ENCODE measurements around the gene PSAP.

PSAP gene

GRCh38 chr10:71824333-71824732, 26.7 kb downstream of the PSAP start:
- DNase-seq = no peak

- no peak for DNase-seq
These were observed 27.7 kb downstream of the PSAP start for GRCh38 chr10:71823356-71823755.

GRCh38 chr10:71821909-71822763, 28.9 kb downstream of the PSAP start:
- no peak for DNase-seq

DNA sequence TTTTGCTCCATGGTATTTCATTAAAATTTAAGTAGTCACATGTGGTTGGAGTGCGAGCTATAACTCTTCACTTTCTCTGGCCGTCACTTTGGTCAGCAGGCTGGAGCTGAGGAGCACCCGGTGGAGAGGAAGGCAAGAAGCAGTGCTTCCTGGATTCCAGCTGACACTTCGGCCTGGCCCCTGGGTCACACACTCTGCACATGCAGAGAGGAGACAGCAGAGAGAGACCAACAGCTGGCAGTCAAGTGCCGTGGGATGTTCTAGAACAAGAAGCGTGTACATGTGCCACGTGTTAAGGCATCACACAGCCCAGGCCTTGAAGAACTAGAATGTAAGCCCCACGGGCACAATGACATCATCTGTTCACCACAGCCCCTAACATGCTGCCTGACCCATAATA, 30.1 kb downstream of the PSAP start:
- no peak for DNase-seq

DNA sequence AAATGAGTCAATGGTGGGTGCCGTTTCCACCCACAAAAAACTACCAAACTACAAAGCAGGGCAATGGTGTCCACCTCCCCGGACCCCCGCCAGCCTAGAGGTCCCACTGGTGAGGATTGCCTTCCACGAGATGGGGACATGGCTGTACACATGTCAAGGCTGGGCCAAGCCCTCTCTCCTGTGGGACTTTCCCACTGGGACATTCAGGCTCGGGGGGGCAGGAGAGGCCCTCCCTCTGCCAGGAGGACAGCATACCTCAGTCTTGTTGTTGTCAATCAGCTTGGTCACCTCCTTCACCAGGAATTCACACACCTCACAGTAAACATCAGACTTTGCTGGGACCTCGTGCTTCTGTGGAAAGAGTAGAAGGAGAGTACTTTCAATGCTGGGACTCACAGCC, 31.1 kb downstream of the PSAP start:
- DNase-seq = no peak

GRCh38 chr10:71819441-71819861, 31.6 kb downstream of the PSAP start:
- DNase-seq = no peak

DNA sequence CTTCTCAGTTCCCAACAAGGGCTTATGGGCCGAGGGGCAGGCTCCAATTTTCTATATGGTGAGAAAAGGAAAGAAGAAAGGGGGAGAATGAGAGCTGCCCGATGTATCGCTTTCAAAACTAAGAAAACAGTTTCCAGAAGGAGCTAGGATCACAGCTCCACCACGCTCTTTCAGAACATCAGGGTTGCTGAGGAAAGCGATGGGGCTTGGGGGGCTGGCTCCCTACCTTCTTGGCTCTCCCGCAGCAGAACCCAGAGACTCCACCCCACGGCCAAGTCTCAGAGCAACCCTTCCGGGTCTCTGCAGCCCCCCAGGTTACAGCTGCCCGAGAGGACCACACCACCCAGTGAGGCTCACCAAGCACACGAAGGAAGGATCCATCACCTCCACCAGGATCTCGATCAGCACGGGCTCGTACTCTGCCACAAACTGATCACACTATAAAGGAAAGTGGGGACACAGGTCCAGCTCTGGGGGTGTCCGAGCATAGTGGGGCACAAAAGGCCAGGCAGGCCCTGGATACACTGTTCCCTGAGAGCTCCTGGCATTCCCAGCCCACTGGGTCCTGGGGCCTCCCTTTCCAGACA, 32.3 kb downstream of the PSAP start:
- no peak for DNase-seq

DNA sequence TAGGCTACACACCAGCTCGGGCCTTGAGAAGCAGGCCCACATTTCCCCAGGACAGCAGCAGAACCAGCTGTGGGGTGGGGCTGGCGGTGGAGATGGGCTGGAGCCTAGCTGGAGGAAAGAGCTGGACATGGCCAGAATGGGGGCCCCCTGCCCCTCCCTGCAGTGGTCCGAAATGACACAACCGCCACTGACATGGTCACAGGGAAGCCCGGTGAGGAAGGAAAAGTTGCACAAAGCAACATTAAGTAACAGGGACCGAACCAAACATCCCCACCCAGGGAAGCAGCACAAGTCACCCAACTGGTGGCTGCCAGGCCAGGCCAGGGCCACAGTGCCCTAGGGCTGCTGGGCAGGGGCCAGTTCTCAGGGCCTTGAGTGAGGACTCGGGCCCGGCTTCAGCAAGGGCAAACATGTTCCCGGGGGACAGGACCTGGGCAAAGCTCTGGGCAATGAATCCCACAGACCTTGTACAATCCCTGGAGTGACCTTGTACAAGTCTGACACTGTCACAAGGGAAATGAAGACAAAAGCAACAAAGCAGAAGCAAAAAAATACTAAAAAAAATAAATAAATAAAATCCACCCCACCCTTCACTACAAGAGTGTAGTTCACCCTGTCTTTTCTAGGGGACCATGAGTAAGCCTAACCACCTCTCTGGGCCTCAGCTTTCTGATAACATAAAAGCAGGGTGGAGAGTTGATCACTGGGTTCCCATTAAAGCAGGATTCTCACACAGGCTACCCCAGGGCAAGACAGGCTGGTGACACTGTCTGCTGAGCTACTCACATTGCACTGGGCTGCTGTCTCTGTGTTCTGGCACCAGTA, 33.0 kb downstream of the PSAP start:
- no peak for DNase-seq

DNA sequence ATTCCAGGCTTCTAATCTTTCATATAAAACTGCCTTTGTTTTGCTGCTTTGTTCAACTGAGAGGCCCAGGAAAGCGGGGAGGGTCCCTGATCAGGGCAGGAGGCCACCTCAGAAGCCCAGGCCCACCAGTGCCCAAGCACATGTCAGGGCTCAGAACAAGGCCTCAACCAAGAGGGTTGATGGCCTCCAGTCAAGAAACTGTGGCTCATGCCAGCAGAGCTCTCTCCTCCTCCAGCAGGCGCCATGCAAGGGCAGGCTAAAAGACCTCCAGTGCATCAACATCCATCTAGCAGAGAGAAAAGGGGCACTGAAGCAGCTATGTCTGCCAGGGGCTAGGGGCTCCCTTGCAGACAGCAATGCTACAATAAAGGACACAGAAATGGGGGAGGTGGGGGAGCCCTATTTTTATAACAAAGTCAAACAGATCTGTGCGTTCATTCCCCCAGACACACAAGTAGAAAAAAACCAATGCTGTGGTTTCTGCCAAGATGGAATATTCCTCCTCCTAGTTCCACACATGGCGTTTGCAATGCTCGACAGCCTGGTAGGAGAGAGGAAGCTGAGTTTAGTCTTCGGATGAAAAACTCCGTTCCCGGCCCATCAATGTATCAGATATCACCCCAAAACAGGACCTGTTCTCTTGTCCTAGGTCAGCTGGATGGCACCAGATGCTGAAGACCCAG, 34.0 kb downstream of the PSAP start:
- no peak for DNase-seq

- DNase-seq = no peak
These were observed 34.6 kb downstream of the PSAP start for GRCh38 chr10:71816421-71816851.

GRCh38 chr10:71815515-71816130, 35.4 kb downstream of the PSAP start:
- no peak for DNase-seq

- no peak for DNase-seq
These were observed 36.1 kb downstream of the PSAP start for GRCh38 chr10:71814922-71815411.

DNA sequence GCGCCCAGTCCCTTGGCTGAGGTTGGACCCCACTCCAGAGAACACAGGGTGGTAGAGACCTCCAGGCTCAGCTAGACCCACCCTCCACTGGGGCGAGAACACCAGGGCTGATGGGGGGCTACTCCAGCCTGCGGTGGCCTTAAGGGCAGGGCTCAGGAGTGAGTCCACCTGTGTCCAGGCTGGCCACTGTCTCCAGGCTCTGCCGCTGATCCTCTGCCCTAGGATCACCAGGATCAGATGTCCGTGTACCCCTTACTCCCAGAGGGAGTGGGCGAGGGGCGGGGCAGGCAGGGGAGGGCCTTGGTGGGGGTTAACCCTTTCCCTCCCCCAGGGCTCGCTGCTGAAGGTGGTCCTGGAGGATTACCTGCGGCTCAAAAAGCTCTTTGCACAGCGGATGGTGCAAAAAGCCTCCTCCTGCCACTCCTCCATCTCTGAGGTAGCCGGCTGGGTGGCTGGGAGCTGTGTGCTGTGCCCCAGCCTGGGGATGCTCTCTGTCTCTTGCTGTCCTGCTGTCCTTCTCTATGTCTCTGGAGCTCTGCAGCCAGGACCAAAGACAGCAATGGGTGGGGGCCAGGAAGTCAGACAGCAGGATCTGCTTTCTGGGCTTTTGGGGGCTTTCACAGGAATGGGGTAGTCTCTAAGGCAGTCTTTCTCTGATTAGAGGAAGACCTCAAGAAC, 38.0 kb downstream of the PSAP start:
- DNase-seq = no peak

DNA sequence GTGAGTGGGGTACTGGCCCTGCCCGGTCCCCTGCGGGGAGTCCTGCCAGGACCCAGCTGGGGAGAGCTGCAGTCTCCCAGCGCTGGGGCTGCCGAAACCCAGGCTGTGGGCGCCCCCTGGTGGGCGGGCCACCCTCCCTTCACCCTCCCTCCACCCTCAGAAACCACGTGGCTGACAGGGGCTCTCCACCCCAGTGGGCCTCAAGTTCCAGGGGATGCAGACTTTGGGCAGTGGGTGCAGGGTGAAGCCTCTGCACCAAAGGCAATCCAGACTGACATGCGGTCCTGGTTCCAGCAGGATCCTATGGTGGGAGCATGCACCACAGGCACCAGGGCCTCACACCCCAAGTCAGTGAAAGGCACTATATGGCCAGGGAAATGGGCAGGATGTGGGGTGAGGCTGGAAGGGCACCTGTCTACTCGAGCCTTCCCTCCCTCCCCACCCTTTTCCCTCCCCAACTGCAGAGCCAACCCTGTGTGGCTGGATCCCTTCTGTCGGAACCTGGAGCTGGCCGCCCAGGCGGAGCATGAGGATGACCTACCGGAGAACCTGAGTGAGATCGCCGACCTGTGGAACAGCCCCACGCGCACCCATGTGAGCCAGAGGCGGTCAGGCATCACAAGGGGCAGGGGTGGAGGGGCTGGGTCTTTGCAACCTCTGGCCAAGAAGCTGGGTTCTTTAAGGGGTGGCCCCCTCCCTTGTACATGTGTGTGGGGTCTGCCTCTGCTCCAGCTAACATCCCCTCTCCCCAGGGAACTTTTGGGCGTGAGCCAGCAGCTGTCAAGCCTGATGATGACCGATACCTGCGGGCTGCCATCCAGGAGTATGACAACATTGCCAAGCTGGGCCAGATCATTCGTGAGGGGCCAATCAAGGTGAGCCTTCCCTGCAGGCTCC, 38.8 kb downstream of the PSAP start:
- peak; percentile 24 to 84 (median 70) for DNase-seq

GRCh38 chr10:71811351-71811750, 39.7 kb downstream of the PSAP start:
- DNase-seq = no peak

DNA sequence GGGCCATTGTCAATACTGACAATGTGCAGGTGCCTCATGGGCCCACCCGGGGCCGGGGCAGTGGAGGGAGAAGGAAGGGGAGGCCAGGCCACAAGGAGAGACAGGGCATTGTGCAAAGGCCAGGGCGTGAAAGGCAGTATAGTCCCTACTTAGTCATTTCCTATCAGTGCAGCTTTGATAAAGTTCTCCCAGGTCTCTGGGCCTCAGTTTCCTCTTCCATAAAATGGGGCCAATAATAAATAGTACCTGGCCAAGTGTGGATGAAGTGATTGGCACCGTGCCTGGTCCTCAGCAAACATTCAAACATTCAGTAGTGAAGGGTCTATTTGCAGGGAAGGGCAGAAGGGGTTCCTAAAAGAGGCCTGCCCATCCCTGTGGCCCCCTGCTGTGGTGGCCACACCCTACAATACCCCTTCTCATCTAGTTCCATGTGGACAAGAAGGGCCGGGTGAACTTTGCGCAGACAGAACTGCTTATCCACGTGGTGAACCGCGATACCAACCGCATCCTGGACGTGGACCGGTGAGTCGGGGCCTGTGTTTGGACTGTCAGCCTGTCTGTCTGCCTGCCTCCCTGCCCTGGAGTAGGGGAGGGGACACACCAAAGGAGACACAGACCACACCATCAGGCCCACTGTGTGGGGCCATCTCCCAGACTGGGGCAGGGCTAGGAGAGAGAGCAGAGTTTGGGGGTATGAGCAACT, 40.9 kb downstream of the PSAP start:
- DNase-seq = no peak

DNA sequence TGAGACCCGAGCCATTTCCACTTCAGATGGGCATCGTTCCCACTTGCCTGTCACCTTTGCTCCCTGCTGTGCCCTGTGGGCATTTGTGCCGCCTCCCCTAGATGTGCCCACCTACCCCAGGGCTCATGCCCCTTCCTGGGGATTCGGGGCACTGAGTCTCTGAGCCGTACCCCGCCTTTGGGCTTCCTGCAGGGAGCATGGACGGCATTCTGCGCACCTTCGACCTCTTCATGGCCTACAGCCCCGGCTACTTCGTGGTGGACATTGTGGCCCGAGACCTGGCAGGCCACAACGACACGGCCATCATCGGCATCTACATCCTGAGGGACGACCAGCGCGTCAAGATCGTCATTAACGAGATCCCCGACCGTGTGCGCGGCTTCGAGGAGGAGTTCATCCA, 41.4 kb downstream of the PSAP start:
- DNase-seq = no peak

- DNase-seq = no peak
These were observed 43.2 kb downstream of the PSAP start for GRCh38 chr10:71807557-71808510.

All from stimulated activated naive CD4-positive, alpha-beta T cell (primary cell).